B cell (primary cell): Measurements from ENCODE around the gene ISCA1.

Source experiments
- CTCF ChIP-seq: fragments of 200-600 bp; IDR thresholded peaks from one replicate; pipeline ENCODE4 v1.8.0; 2022; ENCODE audit warnings: antibody characterized with exemption, mild to moderate bottlenecking
- EZH2 ChIP-seq: IDR thresholded peaks from 2 replicates; pipeline ENCODE4 v1.6.1; 2012; ENCODE audit warnings: borderline replicate concordance, low read depth, mild to moderate bottlenecking, moderate library complexity, low read length; ENCODE audit not compliant: insufficient read depth, poor library complexity, severe bottlenecking

GRCh38 chr9:86308687-86309086 lies 26.3 kb upstream of the ISCA1 start:
- TF ChIP-seq CTCF (no peak), EZH2 (no peak)
